Measurements from ENCODE around the gene ANKRD7. TPM values are rescaled to one million over a fixed set of nuclear protein-coding genes. Genes with fewer than 3 reads are reported as not detected.

Gene ANKRD7
- total RNA-seq, 4 donors from 2014 or later: 0.57 to 1.2 (median 0.90) TPM

DNA sequence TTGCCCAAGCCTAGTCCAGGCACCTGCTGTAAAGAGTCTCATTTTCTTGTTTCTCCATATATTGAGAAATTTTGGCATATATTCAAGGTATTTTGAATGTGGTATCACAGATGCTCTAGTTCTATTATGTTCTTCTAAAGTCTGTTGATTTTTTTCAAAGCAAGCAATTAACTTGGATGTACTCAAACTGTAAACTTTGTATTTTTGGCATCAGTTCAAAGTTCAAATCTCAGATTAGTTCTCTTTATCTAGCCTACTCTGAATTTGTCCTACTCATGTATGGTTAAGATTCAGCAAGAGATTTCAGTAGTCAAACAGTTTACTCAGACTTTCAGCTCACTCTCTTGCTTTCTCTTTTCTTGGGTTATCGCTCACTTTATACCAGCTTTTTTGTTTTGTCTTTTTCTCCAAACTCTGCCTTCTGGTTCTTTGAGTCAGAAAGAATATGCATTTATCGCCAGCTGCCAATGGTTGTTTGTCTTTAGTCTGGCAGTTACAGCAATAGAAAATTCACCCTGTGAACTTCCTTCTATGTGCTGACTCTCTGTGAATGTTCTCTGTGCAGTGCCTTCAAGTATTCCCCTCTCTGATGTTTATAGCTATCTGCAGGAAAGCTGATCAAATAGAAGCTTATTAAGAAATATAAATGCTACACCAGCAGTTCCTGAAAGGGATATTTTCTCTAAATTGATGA, 56.0 kb downstream of the ANKRD7 start:
- Histone ChIP-seq H3K4me3 (no peak overlapping the region), H3K27ac (replicated peaks in 1 of 4) (no peak overlapping the region), H3K9me3 (no peaks in the 10 kb centered on the region), H3K27me3 (no peaks in the 10 kb centered on the region), H3K36me3 (no peaks in the 10 kb centered on the region), H3K4me1 (no peaks in the 10 kb centered on the region)
- TF ChIP-seq, protein P1, sequence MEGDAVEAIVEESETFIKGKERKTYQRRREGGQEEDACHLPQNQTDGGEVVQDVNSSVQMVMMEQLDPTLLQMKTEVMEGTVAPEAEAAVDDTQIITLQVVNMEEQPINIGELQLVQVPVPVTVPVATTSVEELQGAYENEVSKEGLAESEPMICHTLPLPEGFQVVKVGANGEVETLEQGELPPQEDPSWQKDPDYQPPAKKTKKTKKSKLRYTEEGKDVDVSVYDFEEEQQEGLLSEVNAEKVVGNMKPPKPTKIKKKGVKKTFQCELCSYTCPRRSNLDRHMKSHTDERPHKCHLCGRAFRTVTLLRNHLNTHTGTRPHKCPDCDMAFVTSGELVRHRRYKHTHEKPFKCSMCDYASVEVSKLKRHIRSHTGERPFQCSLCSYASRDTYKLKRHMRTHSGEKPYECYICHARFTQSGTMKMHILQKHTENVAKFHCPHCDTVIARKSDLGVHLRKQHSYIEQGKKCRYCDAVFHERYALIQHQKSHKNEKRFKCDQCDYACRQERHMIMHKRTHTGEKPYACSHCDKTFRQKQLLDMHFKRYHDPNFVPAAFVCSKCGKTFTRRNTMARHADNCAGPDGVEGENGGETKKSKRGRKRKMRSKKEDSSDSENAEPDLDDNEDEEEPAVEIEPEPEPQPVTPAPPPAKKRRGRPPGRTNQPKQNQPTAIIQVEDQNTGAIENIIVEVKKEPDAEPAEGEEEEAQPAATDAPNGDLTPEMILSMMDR (IDR thresholded peaks at IDR 0.05): no peak
- TF ChIP-seq EP300 (IDR thresholded peaks at IDR 0.05) (no peak), POLR2AphosphoS5 (IDR thresholded peaks at IDR 0.05) (no peak), POLR2A (IDR thresholded peaks at IDR 0.05; ENCODE audit: low read depth) (no peak)
- intact Hi-C loops (cut with DNase I): no loop called here
- no peak for DNase-seq (ENCODE audit: extremely low spot score)
- 50% methylated on average over 2 of the region's 2 CpGs for WGBS

DNA sequence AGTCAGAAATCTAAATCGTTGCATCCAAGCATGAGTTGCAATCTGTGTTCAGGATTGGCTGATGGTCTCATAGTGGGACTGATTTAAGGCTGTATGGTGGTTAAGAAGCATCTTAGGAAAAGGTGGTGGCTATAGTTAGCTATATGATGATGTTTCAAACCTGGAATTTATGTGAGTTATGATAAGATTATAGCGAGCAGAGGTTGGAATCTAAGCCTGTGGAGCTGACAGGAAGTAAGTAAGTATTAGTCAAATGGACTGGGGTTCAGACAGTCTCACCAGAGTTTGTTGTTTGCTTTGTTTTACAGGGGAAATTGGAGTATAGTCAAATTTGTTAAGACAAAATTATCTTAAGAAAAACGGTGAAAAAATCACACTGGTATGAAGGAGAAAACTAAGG, 56.7 kb downstream of the ANKRD7 start:
- 58% methylated on average over 3 of the region's 3 CpGs for WGBS
- H3K4me1 ChIP-seq: no peaks in the 10 kb centered on the region
- DNase-seq (ENCODE audit: extremely low spot score): no peak
- intact Hi-C loops (cut with DNase I): no loop called here
- no peak overlapping the region for H3K4me3 ChIP-seq
- no peak overlapping the region for H3K27ac ChIP-seq (replicated peaks in 1 of 4)
- TF ChIP-seq, protein P1 (IDR thresholded peaks at IDR 0.05): no peak
- TF ChIP-seq POLR2AphosphoS5 (IDR thresholded peaks at IDR 0.05) (no peak), POLR2A (IDR thresholded peaks at IDR 0.05; ENCODE audit: low read depth) (no peak), EP300 (IDR thresholded peaks at IDR 0.05) (no peak)
- no peaks in the 10 kb centered on the region for H3K27me3 ChIP-seq
- no peaks in the 10 kb centered on the region for H3K36me3 ChIP-seq
- H3K9me3 ChIP-seq: no peaks in the 10 kb centered on the region

DNA sequence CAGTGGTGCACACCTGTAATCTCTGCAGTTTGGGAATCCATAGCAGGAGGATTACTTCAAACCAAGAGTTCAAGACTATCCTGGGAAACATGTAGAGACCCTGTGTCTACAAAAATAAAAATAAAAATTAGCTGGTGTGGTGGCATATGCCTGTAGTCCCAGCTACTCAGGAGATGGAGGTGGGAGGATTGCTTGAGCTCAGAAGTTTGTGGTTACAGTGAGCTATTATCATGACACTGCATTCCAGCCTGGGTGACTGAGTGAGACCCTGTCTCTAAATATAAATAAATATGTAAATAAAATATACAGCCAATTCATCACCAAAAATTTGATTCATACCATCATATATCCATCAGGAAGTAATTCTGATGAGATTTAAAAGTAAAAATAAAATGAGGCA, 60.9 kb downstream of the ANKRD7 start:
- H3K36me3 ChIP-seq: no peaks in the 10 kb centered on the region

DNA sequence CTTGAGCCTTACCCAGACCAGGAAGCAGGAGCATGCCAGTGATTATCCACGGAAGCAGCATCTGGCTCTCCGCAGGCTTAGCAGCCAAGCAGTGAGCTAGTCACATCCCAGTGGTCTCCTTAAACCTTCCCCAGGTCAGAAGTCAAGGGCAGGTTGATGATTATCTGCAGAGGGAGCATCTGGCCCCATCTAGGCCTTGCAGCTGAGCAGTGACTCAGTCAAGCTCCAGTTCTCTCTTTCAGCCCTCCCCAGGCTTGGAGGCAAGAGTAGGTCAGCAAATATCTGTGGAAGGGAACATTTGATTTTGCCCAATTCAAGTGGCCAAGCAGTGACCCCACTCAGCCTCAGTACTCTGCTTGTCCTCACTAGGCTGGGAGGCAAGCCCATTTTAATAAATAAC, 61.6 kb downstream of the ANKRD7 start:
- DNase-seq (ENCODE audit: extremely low spot score): no peak
- Histone ChIP-seq H3K9me3 (no peaks in the 10 kb centered on the region), H3K27ac (replicated peaks in 1 of 4) (no peak overlapping the region), H3K36me3 (no peaks in the 10 kb centered on the region), H3K27me3 (no peaks in the 10 kb centered on the region), H3K4me1 (no peaks in the 10 kb centered on the region), H3K4me3 (no peak overlapping the region)
- TF ChIP-seq POLR2A (IDR thresholded peaks at IDR 0.05; ENCODE audit: low read depth) (no peak), POLR2AphosphoS5 (IDR thresholded peaks at IDR 0.05) (no peak), EP300 (IDR thresholded peaks at IDR 0.05) (no peak)
- TF ChIP-seq, protein P1 (IDR thresholded peaks at IDR 0.05): no peak
- intact Hi-C loops (cut with DNase I): no loop called here
- no CpG with 5 or more reads among the region's 2 CpGs for WGBS

More for the DNA sequence above, 60.9 kb downstream of the ANKRD7 start:
- H3K9me3 ChIP-seq: no peaks in the 10 kb centered on the region
- H3K4me3 ChIP-seq: no peak overlapping the region
- TF ChIP-seq, protein P1 (IDR thresholded peaks at IDR 0.05): no peak
- TF ChIP-seq POLR2AphosphoS5 (IDR thresholded peaks at IDR 0.05) (no peak), POLR2A (IDR thresholded peaks at IDR 0.05; ENCODE audit: low read depth) (no peak), EP300 (IDR thresholded peaks at IDR 0.05) (no peak)
- H3K27ac ChIP-seq (replicated peaks in 1 of 4): no peak overlapping the region
- DNase-seq (ENCODE audit: extremely low spot score): no peak
- intact Hi-C loops (cut with DNase I): no loop called here
- no peaks in the 10 kb centered on the region for H3K27me3 ChIP-seq
- no peaks in the 10 kb centered on the region for H3K4me1 ChIP-seq

DNA sequence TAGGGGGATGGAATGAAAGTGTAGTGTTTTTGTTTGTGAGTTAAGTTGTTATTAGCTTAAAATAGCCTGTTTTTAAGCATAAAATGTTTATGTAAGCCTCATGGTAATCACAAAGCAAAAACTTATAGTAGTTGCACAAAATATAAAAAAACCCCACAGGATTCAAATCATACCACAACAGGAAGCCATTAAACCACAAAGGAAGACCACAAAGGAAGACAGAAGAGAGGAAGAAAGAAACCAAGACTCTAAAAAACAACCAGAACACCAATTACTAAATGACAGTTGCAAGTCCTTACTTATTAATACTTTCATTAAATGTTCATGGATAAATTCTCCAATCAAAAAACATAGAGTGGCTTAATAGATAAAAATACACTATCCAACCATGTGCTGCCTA, 63.6 kb downstream of the ANKRD7 start:
- intact Hi-C loops (cut with DNase I): no loop called here
- no peak overlapping the region for H3K4me3 ChIP-seq
- H3K9me3 ChIP-seq: no peaks in the 10 kb centered on the region
- H3K4me1 ChIP-seq: no peaks in the 10 kb centered on the region
- TF ChIP-seq POLR2A (IDR thresholded peaks at IDR 0.05; ENCODE audit: low read depth) (no peak), EP300 (IDR thresholded peaks at IDR 0.05) (no peak), POLR2AphosphoS5 (IDR thresholded peaks at IDR 0.05) (no peak)
- TF ChIP-seq, protein P1 (IDR thresholded peaks at IDR 0.05): no peak
- H3K27ac ChIP-seq (replicated peaks in 1 of 4): no peak overlapping the region
- H3K36me3 ChIP-seq: no peaks in the 10 kb centered on the region
- H3K27me3 ChIP-seq: no peaks in the 10 kb centered on the region
- no peak for DNase-seq (ENCODE audit: extremely low spot score)

All from esophagus muscularis mucosa (tissue), 4 donors.